Testis (tissue), 2 donors: ENCODE measurements around the gene CASK.

Experiments used
- CTCF ChIP-seq, 3 experiments: fragments of 450-650 bp in 2 of 3; fragments of 200-600 bp in 1 of 3; sonication (generic) in 1 of 3; IDR thresholded peaks; one replicate each; pipeline ENCODE4 v1.5.1; 2016 to 2019; ENCODE audit warnings: antibody characterized with exemption in 3 of 3, mild to moderate bottlenecking in 2 of 3, moderate library complexity in 1 of 3
- POLR2A ChIP-seq: fragments of 450-650 bp; IDR thresholded peaks from one replicate; pipeline ENCODE4 v1.6.1; 2017; ENCODE audit warnings: antibody characterized with exemption, mild to moderate bottlenecking, moderate library complexity

- no peak for TF ChIP-seq CTCF (IDR thresholded peaks at IDR 0.05)
- no peak for TF ChIP-seq POLR2A
Measured at GRCh38 chrX:41688156-41688555, 235.2 kb downstream of the CASK start.
